Measurements from ENCODE around the gene TMEM86A. TPM values are rescaled to one million over a fixed set of nuclear protein-coding genes. Genes with fewer than 3 reads are reported as not detected.
"Not testable (repeated sequence)": the region's sequence is repeated elsewhere in the genome, so short reads cannot be mapped to it uniquely, and the experiment has no call there.

Gene TMEM86A
- total RNA-seq, 1 experiment from 2014 or later = 0.45 TPM

- no peaks in the 10 kb centered on the region for H3K79me2 ChIP-seq (ENCODE audit: low read length)
- H3K27ac ChIP-seq (ENCODE audit: low read length) = no peak overlapping the region
- no peak overlapping the region for H3K4me2 ChIP-seq (ENCODE audit: low read depth, low read length, poor library complexity, severe bottlenecking)
- H3K9me2 ChIP-seq (replicated peaks; ENCODE audit: insufficient read depth, low read length) = no peaks in the 10 kb centered on the region
- H2AFZ ChIP-seq (ENCODE audit: low read length) = no peak overlapping the region
- H4K20me1 ChIP-seq (ENCODE audit: insufficient read depth, low read depth, low read length) = no peaks in the 10 kb centered on the region
- H3K36me3 ChIP-seq (ENCODE audit: insufficient read depth, low read length) = no peaks in the 10 kb centered on the region
- H3K4me1 ChIP-seq (ENCODE audit: low read length) = no peaks in the 10 kb centered on the region
- DNase-seq = no peak
- H3K9me3 ChIP-seq (ENCODE audit: low read length) = no peaks in the 10 kb centered on the region
- H3K9ac ChIP-seq (ENCODE audit: low read length) = no peak overlapping the region
- H3K4me3 ChIP-seq (ENCODE audit: low read length) = no peak overlapping the region
- no peaks in the 10 kb centered on the region for H3K27me3 ChIP-seq (ENCODE audit: low read length)
These were observed 27.3 kb upstream of the TMEM86A start for GRCh38 chr11:18671246-18671645.

- DNase-seq; H3K27ac ChIP-seq (ENCODE audit: low read length); H3K36me3 ChIP-seq (ENCODE audit: insufficient read depth, low read length); H3K79me2 ChIP-seq (ENCODE audit: low read length); H3K4me2 ChIP-seq (ENCODE audit: low read depth, low read length, poor library complexity, severe bottlenecking); H3K27me3 ChIP-seq (ENCODE audit: low read length); H4K20me1 ChIP-seq (ENCODE audit: insufficient read depth, low read depth, low read length); H3K9ac ChIP-seq (ENCODE audit: low read length); H3K9me3 ChIP-seq (ENCODE audit: low read length); H3K9me2 ChIP-seq (replicated peaks; ENCODE audit: insufficient read depth, low read length); H3K4me1 ChIP-seq (ENCODE audit: low read length); H2AFZ ChIP-seq (ENCODE audit: low read length); H3K4me3 ChIP-seq (ENCODE audit: low read length): not testable (repeated sequence)
These were observed 26.4 kb upstream of the TMEM86A start for GRCh38 chr11:18672209-18672608.

GRCh38 chr11:18676803-18677202 lies 21.8 kb upstream of the TMEM86A start:
- Histone ChIP-seq H3K36me3 (ENCODE audit: insufficient read depth, low read length) (no peaks in the 10 kb centered on the region), H3K4me3 (ENCODE audit: low read length) (no peak overlapping the region), H3K79me2 (ENCODE audit: low read length) (no peaks in the 10 kb centered on the region), H3K9ac (ENCODE audit: low read length) (no peak overlapping the region), H3K4me1 (ENCODE audit: low read length) (no peaks in the 10 kb centered on the region), H3K27ac (ENCODE audit: low read length) (no peak overlapping the region), H3K27me3 (ENCODE audit: low read length) (no peaks in the 10 kb centered on the region), H4K20me1 (ENCODE audit: insufficient read depth, low read depth, low read length) (no peaks in the 10 kb centered on the region), H3K4me2 (ENCODE audit: low read depth, low read length, poor library complexity, severe bottlenecking) (no peak overlapping the region), H3K9me2 (replicated peaks; ENCODE audit: insufficient read depth, low read length) (no peaks in the 10 kb centered on the region), H2AFZ (ENCODE audit: low read length) (no peak overlapping the region), H3K9me3 (ENCODE audit: low read length) (no peaks in the 10 kb centered on the region)
- no peak for DNase-seq

GRCh38 chr11:18677560-18677959 lies 21.0 kb upstream of the TMEM86A start:
- Histone ChIP-seq H3K9me3 (ENCODE audit: low read length) (no peaks in the 10 kb centered on the region), H3K4me2 (ENCODE audit: low read depth, low read length, poor library complexity, severe bottlenecking) (no peak overlapping the region), H3K9ac (ENCODE audit: low read length) (no peak overlapping the region), H3K27me3 (ENCODE audit: low read length) (no peaks in the 10 kb centered on the region), H3K4me3 (ENCODE audit: low read length) (no peak overlapping the region), H3K36me3 (ENCODE audit: insufficient read depth, low read length) (no peaks in the 10 kb centered on the region), H2AFZ (ENCODE audit: low read length) (no peak overlapping the region), H4K20me1 (ENCODE audit: insufficient read depth, low read depth, low read length) (no peaks in the 10 kb centered on the region), H3K27ac (ENCODE audit: low read length) (no peak overlapping the region), H3K79me2 (ENCODE audit: low read length) (no peaks in the 10 kb centered on the region), H3K9me2 (replicated peaks; ENCODE audit: insufficient read depth, low read length) (no peaks in the 10 kb centered on the region), H3K4me1 (ENCODE audit: low read length) (no peaks in the 10 kb centered on the region)
- DNase-seq = no peak

- not testable (repeated sequence) for H3K36me3 ChIP-seq (ENCODE audit: insufficient read depth, low read length); H3K9me2 ChIP-seq (replicated peaks; ENCODE audit: insufficient read depth, low read length); H2AFZ ChIP-seq (ENCODE audit: low read length); H3K4me1 ChIP-seq (ENCODE audit: low read length); H3K9ac ChIP-seq (ENCODE audit: low read length); H3K79me2 ChIP-seq (ENCODE audit: low read length); H3K4me2 ChIP-seq (ENCODE audit: low read depth, low read length, poor library complexity, severe bottlenecking); H4K20me1 ChIP-seq (ENCODE audit: insufficient read depth, low read depth, low read length); H3K4me3 ChIP-seq (ENCODE audit: low read length); H3K9me3 ChIP-seq (ENCODE audit: low read length); DNase-seq; H3K27me3 ChIP-seq (ENCODE audit: low read length); H3K27ac ChIP-seq (ENCODE audit: low read length)
These were observed 16.6 kb upstream of the TMEM86A start for GRCh38 chr11:18681949-18682348.

- no peak overlapping the region for H3K4me3 ChIP-seq (ENCODE audit: low read length)
- no peaks in the 10 kb centered on the region for H4K20me1 ChIP-seq (ENCODE audit: insufficient read depth, low read depth, low read length)
- no peak for DNase-seq
- no peak overlapping the region for H3K27ac ChIP-seq (ENCODE audit: low read length)
- H3K4me2 ChIP-seq (ENCODE audit: low read depth, low read length, poor library complexity, severe bottlenecking) = no peak overlapping the region
- H3K9ac ChIP-seq (ENCODE audit: low read length) = no peak overlapping the region
- H3K36me3 ChIP-seq (ENCODE audit: insufficient read depth, low read length) = no peaks in the 10 kb centered on the region
- no peaks in the 10 kb centered on the region for H3K79me2 ChIP-seq (ENCODE audit: low read length)
- no peak overlapping the region for H2AFZ ChIP-seq (ENCODE audit: low read length)
- H3K9me2 ChIP-seq (replicated peaks; ENCODE audit: insufficient read depth, low read length) = no peaks in the 10 kb centered on the region
- H3K9me3 ChIP-seq (ENCODE audit: low read length) = no peaks in the 10 kb centered on the region
- no peaks in the 10 kb centered on the region for H3K27me3 ChIP-seq (ENCODE audit: low read length)
- H3K4me1 ChIP-seq (ENCODE audit: low read length) = no peaks in the 10 kb centered on the region
These were observed 16.1 kb upstream of the TMEM86A start for GRCh38 chr11:18682466-18682865.

- Histone ChIP-seq H3K27me3 (ENCODE audit: low read length) (no peaks in the 10 kb centered on the region), H3K4me2 (ENCODE audit: low read depth, low read length, poor library complexity, severe bottlenecking) (no peak overlapping the region)
These were observed 14.3 kb upstream of the TMEM86A start for GRCh38 chr11:18684267-18684666.

GRCh38 chr11:18691467-18692140 lies 7.0 kb upstream of the TMEM86A start:
- H2AFZ ChIP-seq (ENCODE audit: low read length); DNase-seq; H3K4me1 ChIP-seq (ENCODE audit: low read length); H3K27ac ChIP-seq (ENCODE audit: low read length); H3K9me3 ChIP-seq (ENCODE audit: low read length); H3K27me3 ChIP-seq (ENCODE audit: low read length); H3K4me3 ChIP-seq (ENCODE audit: low read length); H3K9me2 ChIP-seq (replicated peaks; ENCODE audit: insufficient read depth, low read length); H3K4me2 ChIP-seq (ENCODE audit: low read depth, low read length, poor library complexity, severe bottlenecking); H3K9ac ChIP-seq (ENCODE audit: low read length); H3K79me2 ChIP-seq (ENCODE audit: low read length); H3K36me3 ChIP-seq (ENCODE audit: insufficient read depth, low read length); H4K20me1 ChIP-seq (ENCODE audit: insufficient read depth, low read depth, low read length): not testable (repeated sequence)

More at GRCh38 chr11:18684267-18684666, 14.3 kb upstream of the TMEM86A start:
- no peaks in the 10 kb centered on the region for H4K20me1 ChIP-seq (ENCODE audit: insufficient read depth, low read depth, low read length)
- no peak overlapping the region for H2AFZ ChIP-seq (ENCODE audit: low read length)
- no peak overlapping the region for H3K4me3 ChIP-seq (ENCODE audit: low read length)
- no peaks in the 10 kb centered on the region for H3K9me3 ChIP-seq (ENCODE audit: low read length)
- no peak for DNase-seq
- H3K9me2 ChIP-seq (replicated peaks; ENCODE audit: insufficient read depth, low read length) = no peaks in the 10 kb centered on the region
- no peaks in the 10 kb centered on the region for H3K4me1 ChIP-seq (ENCODE audit: low read length)
- no peak overlapping the region for H3K9ac ChIP-seq (ENCODE audit: low read length)
- H3K79me2 ChIP-seq (ENCODE audit: low read length) = no peaks in the 10 kb centered on the region
- H3K36me3 ChIP-seq (ENCODE audit: insufficient read depth, low read length) = no peaks in the 10 kb centered on the region
- no peak overlapping the region for H3K27ac ChIP-seq (ENCODE audit: low read length)

Measured in Karpas-422 (cell line).